Gastrocnemius medialis (tissue), 4 donors: Measurements from ENCODE around the gene EXOSC1. TPM values are rescaled to one million over a fixed set of nuclear protein-coding genes. Genes with fewer than 3 reads are reported as not detected.
"Not testable (repeated sequence)": the region's sequence is repeated elsewhere in the genome, so short reads cannot be mapped to it uniquely, and the experiment has no call there.

Experiments used
- ATAC-seq, 2 donors: fragments of 150-250 bp; one replicate each; pipeline ENCODE4 v1.9.1; 2016
- DNase-seq, 2 donors: peaks; one replicate each; pipeline ENCODE4 v3.0.0-alpha.2; 2019
- H3K27ac ChIP-seq, 4 donors: fragments of 200-600 bp; sonication (generic); 1 replicate in 1 of 4; 2 replicates in 3 of 4; pipeline ENCODE4 v1.5.1; 2016 to 2018; ENCODE audit warnings: mild to moderate bottlenecking in 2 of 4, moderate library complexity in 1 of 4
- H3K27me3 ChIP-seq, 3 donors: fragments of 200-600 bp; sonication (generic) in 2 of 3; 1 replicate in 1 of 3; 2 replicates in 2 of 3; pipeline versions ENCODE4 v1.5.1 to v1.6.0; 2016 to 2019; ENCODE audit warnings: mild to moderate bottlenecking in 1 of 3, moderate library complexity in 1 of 3
- H3K36me3 ChIP-seq, 2 donors: fragments of 200-600 bp; sonication (generic) in 1 of 2; one replicate each; pipeline ENCODE4 v1.5.1; 2017 to 2018
- H3K4me1 ChIP-seq, 2 donors: fragments of 200-600 bp; sonication (generic) in 1 of 2; one replicate each; pipeline ENCODE4 v1.5.1; 2016 to 2017; ENCODE audit warnings: mild to moderate bottlenecking in 2 of 2
- H3K4me3 ChIP-seq, 4 donors: fragments of 200-600 bp; sonication (generic) in 3 of 4; 1 replicate in 1 of 4; 2 replicates in 3 of 4; pipeline ENCODE4 v1.5.1; 2016 to 2019; ENCODE audit warnings: mild to moderate bottlenecking in 2 of 4
- H3K9me3 ChIP-seq, 3 donors: fragments of 200-600 bp; sonication (generic) in 2 of 3; 1 replicate in 1 of 3; 2 replicates in 2 of 3; pipeline ENCODE4 v1.5.1; 2016 to 2019
- POLR2A ChIP-seq, 2 donors: fragments of 450-650 bp; IDR thresholded peaks; one replicate each; pipeline ENCODE4 v1.6.1; 2017; ENCODE audit warnings: antibody characterized with exemption in 2 of 2, mild to moderate bottlenecking in 2 of 2, moderate library complexity in 2 of 2
- in situ Hi-C, 4 donors: fragments of 200-750 bp; cut with MboI; loops; one replicate each; pipeline versions ENCODE4 v1.15.0 to v1.8.0; 2017; ENCODE audit warnings: low sequenced_read_pairs in 4 of 4
- intact Hi-C: fragments of 100-400 bp; cut with DNase I; formaldehyde crosslinking; loops from one replicate; pipeline ENCODE4 v1.15.1; 2023; ENCODE audit warnings: low total_unique reads
- total RNA-seq, 4 donors: library from RNA; depleted of rRNA; stranded (reverse); fragments of >200 nt; gene quantifications; one replicate each; pipeline versions ENCODE4 v1.1.0 to v1.2.3, GENCODE V29; 2016
- TF ChIP-seq, protein P1 (sequence below), 5 experiments: fragments of 450-650 bp in 3 of 5; fragments of 200-600 bp in 2 of 5; sonication (generic) in 2 of 5; IDR thresholded peaks in 4 of 5; conservative IDR thresholded peaks in 1 of 5; 1 replicate in 4 of 5; 2 replicates in 1 of 5; pipeline ENCODE4 v1.5.1; 2016 to 2019; ENCODE audit warnings: antibody characterized with exemption in 5 of 5, mild to moderate bottlenecking in 3 of 5, moderate library complexity in 3 of 5

The EXOSC1 gene
- total RNA-seq, 4 donors from 2014 or later: 18.6 to 34.5 (median 26.8) TPM

DNA sequence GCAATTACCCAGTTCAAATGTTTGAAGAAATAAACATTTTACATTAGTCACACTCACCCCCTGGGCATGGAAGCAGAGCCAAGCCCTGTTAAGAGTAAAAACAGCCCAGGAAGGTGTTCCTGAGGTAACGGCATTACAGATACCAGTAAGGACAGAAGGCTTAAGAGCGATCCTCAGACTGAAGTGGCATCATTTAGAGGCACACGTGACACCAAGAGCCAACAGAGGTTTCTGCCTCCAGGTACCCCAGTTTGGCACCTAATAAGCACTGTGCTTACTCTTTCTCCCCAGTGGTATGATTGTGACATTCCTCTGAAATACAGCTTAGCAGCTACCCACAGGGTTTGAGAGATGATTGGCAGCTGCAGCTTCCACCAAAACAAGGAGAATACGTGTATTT, 35.3 kb upstream of the EXOSC1 start:
- DNase-seq (no peak), ATAC-seq (no peak)
- TF ChIP-seq POLR2A (IDR thresholded peaks at IDR 0.05): no peak
- TF ChIP-seq, protein P1, sequence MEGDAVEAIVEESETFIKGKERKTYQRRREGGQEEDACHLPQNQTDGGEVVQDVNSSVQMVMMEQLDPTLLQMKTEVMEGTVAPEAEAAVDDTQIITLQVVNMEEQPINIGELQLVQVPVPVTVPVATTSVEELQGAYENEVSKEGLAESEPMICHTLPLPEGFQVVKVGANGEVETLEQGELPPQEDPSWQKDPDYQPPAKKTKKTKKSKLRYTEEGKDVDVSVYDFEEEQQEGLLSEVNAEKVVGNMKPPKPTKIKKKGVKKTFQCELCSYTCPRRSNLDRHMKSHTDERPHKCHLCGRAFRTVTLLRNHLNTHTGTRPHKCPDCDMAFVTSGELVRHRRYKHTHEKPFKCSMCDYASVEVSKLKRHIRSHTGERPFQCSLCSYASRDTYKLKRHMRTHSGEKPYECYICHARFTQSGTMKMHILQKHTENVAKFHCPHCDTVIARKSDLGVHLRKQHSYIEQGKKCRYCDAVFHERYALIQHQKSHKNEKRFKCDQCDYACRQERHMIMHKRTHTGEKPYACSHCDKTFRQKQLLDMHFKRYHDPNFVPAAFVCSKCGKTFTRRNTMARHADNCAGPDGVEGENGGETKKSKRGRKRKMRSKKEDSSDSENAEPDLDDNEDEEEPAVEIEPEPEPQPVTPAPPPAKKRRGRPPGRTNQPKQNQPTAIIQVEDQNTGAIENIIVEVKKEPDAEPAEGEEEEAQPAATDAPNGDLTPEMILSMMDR (IDR thresholded peaks at IDR 0.05 in 4 of 5, conservative IDR thresholded peaks at IDR 0.05 in 1 of 5): no peak
- H3K27ac ChIP-seq: no peak overlapping the region
- peaks cover under 1 to 6% of the 10 kb centered on the region in 2 donors for H3K4me1 ChIP-seq
- no peak overlapping the region for H3K4me3 ChIP-seq
- in situ Hi-C loops (no loop called here), intact Hi-C loops (no loop called here)
- peaks cover 0 to 50% of the 10 kb centered on the region in 2 donors for H3K36me3 ChIP-seq
- no peaks in the 10 kb centered on the region for H3K9me3 ChIP-seq
- H3K27me3 ChIP-seq: no peaks in the 10 kb centered on the region

DNA sequence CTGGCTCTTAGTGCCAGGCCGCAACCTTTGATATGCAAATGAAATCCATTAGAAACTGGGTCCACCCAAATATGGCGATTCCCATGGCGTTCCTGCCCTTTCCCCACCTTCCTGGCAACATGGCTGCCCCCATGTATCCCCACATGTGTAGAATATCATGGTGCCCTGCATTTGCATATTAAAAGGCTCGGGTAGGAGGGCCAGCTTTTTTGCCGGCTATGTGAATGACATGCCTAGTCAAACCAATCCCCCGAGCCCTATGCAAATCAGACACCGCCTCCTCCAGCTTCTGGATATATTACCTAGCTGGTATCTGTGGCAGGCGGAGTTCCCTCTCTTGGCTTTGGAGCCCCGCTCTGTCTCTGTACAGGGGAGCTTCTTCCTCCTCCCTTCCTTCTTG, 34.1 kb upstream of the EXOSC1 start:
- TF ChIP-seq, protein P1 (IDR thresholded peaks at IDR 0.05 in 4 of 5, conservative IDR thresholded peaks at IDR 0.05 in 1 of 5): no peak
- no peak for TF ChIP-seq POLR2A (IDR thresholded peaks at IDR 0.05)
- ATAC-seq: no peak
- intact Hi-C loops (no loop called here), in situ Hi-C loops (no loop called here)
- Histone ChIP-seq H3K27ac (no peak overlapping the region), H3K27me3 (no peaks in the 10 kb centered on the region), H3K9me3 (no peaks in the 10 kb centered on the region), H3K4me1 (no peaks in the 10 kb centered on the region), H3K36me3 (peaks cover 0 to 62% of the 10 kb centered on the region in 2 donors), H3K4me3 (no peak overlapping the region)
- no peak for DNase-seq

DNA sequence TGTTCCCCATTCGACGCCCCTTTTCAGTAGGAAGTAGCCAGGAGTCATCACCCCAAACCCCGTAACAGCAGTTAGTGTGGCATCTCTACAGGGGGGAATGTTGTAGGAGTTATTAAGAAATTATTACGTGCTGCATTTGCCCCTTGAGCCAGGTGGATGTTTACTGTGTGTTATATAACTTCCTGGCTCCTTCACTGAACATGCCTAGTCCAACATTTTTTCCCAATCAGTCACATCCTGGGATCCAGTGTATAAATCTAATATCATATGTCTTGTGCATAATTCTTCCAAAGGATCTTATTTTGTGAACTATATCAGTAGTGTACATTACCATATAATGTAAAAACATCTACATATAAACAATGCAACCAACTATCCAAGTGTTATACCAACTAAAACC, 33.6 kb upstream of the EXOSC1 start:
- H3K4me3 ChIP-seq, DNase-seq, H3K9me3 ChIP-seq, ATAC-seq, H3K4me1 ChIP-seq, in situ Hi-C loops, H3K27ac ChIP-seq, H3K27me3 ChIP-seq, intact Hi-C loops: not testable (repeated sequence)
- peaks cover 0 to 67% of the 10 kb centered on the region in 2 donors for H3K36me3 ChIP-seq

DNA sequence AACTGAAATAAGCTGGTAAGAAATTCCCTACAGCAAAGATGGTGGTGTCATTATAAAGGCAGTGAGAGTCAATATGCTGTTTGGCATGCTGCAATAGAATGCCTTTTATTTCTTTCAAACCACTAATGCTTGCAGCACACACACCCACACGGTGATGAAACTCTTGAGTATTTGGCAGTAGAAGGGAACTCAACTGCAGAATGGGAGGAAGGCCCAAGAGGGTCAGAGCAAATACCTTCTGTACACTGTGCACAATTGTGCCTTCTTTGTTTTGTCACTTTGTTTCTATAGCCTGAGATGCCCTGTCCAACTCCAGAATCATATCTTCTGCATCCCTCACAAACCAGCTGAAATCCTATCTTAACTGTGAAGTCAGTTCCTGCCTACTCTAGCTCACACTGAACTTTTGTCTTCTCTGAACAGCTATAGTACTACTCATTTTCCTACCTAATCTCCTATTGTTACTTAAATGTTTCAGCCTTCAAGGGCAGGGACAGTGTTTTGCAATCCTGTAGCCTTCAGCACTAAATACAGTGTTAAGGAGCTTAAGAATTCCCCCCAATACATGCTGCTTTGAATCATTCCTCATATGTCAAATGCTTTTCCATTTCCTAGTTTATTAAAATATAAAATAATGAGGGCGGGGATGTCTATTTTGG, 30.3 kb upstream of the EXOSC1 start:
- H3K27me3 ChIP-seq: no peaks in the 10 kb centered on the region
- no peaks in the 10 kb centered on the region for H3K9me3 ChIP-seq
- H3K27ac ChIP-seq: no peak overlapping the region
- intact Hi-C loops: no loop called here
- H3K4me3 ChIP-seq: no peak overlapping the region
- no peak for DNase-seq
- in situ Hi-C loops: no loop called here
- H3K36me3 ChIP-seq: peaks cover 0 to 97% of the 10 kb centered on the region in 2 donors
- no peak for TF ChIP-seq POLR2A (IDR thresholded peaks at IDR 0.05)
- TF ChIP-seq, protein P1 (IDR thresholded peaks at IDR 0.05 in 4 of 5, conservative IDR thresholded peaks at IDR 0.05 in 1 of 5): no peak
- peak in 1 of 2 donors; percentile 53 for ATAC-seq
- no peaks in the 10 kb centered on the region for H3K4me1 ChIP-seq

DNA sequence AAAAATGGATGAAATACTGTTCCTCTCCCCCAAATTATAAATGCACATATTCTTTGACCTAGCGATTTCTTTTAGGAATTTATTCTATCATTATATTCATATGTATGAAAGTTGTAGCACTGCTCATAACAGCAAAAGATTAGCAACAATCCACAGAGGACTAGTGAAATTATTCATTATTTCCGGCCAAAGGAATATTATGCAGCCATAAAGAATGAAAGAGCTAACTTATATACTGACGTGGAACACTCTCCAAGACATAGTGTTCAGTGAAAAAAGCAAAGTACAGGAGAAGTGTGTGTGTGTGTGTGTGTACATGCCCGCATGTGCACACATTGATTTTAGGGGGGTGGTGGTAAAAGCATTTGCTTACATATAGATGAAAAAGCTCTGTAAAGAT, 29.1 kb upstream of the EXOSC1 start:
- no peaks in the 10 kb centered on the region for H3K27me3 ChIP-seq
- no peaks in the 10 kb centered on the region for H3K4me1 ChIP-seq
- in situ Hi-C loops (no loop called here), intact Hi-C loops (no loop called here)
- H3K27ac ChIP-seq: no peak overlapping the region
- H3K9me3 ChIP-seq: no peaks in the 10 kb centered on the region
- H3K4me3 ChIP-seq: no peak overlapping the region
- ATAC-seq: no peak
- no peak for DNase-seq
- H3K36me3 ChIP-seq: peaks cover 2 to 97% of the 10 kb centered on the region in 2 donors
- TF ChIP-seq, protein P1 (IDR thresholded peaks at IDR 0.05 in 4 of 5, conservative IDR thresholded peaks at IDR 0.05 in 1 of 5): no peak
- no peak for TF ChIP-seq POLR2A (IDR thresholded peaks at IDR 0.05)

DNA sequence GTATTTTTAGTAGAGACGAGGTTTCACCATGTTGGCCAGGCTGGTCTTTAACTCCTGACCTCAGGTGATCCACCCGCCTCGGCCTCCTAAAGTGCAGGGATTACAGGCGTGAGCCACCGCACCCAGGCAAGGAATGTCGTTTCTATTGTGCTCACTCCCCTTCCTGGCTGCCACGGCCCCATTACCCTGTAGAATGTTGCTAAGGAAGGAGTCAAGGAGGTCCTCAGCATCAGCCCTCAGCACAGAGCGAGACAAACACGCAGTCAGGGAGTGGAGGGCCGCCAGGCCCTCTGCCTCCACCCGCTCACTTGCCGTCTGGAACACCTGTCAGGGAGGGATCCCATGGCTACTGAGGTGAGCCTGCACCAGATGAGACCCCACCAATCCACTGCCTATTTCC, 23.0 kb upstream of the EXOSC1 start:
- H3K36me3 ChIP-seq: peaks cover 5 to 98% of the 10 kb centered on the region in 2 donors
- H3K4me1 ChIP-seq, intact Hi-C loops, ATAC-seq, H3K4me3 ChIP-seq, H3K27me3 ChIP-seq, H3K27ac ChIP-seq, DNase-seq, H3K9me3 ChIP-seq: not testable (repeated sequence)
- in situ Hi-C loops: loop anchor here in 3 of 4 donors (10.0 kb wide), 2 partner anchors 86 to 146 kb away; no protein-coding TSS in a partner anchor
